IPS DF 19.7 (cell line): ENCODE results near the gene RNF166.

ENCODE experiments used
- DNase-seq: peaks from one replicate; pipeline ENCODE4 v3.0.0-alpha.2; 2013; ENCODE audit warnings: low read depth, low spot score

RNF166 gene

GRCh38 chr16:88706229-88706964 is at the start of gene RNF166, which contains the start of gene CTU2:
RNF166 (minus strand) TSS chr16:88706408; CDS start chr16:88706325, 83 bp downstream.
CTU2 (plus strand) TSS chr16:88706503; CDS start chr16:88706531, 28 bp downstream.
- peak; percentile 45 for DNase-seq

- peak; percentile 40 for DNase-seq
Measured at GRCh38 chr16:88754912-88755744, 48.9 kb upstream of the RNF166 start.

GRCh38 chr16:88754109-88754911 is 48.1 kb upstream of the RNF166 start:
- DNase-seq = no peak

GRCh38 chr16:88753602-88754001 is 47.4 kb upstream of the RNF166 start:
- DNase-seq = no peak

- no peak for DNase-seq
Measured at GRCh38 chr16:88753191-88753590, 47.0 kb upstream of the RNF166 start.

GRCh38 chr16:88752386-88753002 is 46.3 kb upstream of the RNF166 start:
- DNase-seq = no peak

- DNase-seq = no peak
Measured at GRCh38 chr16:88750854-88751253, 44.6 kb upstream of the RNF166 start.

- no peak for DNase-seq
Measured at GRCh38 chr16:88749358-88749757, 43.1 kb upstream of the RNF166 start.

GRCh38 chr16:88748364-88748763 is 42.2 kb upstream of the RNF166 start:
- DNase-seq = no peak

- no peak for DNase-seq
Measured at GRCh38 chr16:88747588-88748301, 41.5 kb upstream of the RNF166 start.

- DNase-seq = no peak
Measured at GRCh38 chr16:88746506-88746905, 40.3 kb upstream of the RNF166 start.

GRCh38 chr16:88744577-88745521 is 38.6 kb upstream of the RNF166 start:
- no peak for DNase-seq

GRCh38 chr16:88743693-88744576 is 37.7 kb upstream of the RNF166 start:
- no peak for DNase-seq

- DNase-seq = no peak
Measured at GRCh38 chr16:88742896-88743605, 36.8 kb upstream of the RNF166 start.

GRCh38 chr16:88741368-88741767 is 35.2 kb upstream of the RNF166 start:
- DNase-seq = no peak

- no peak for DNase-seq
Measured at GRCh38 chr16:88740727-88741055, 34.5 kb upstream of the RNF166 start.

GRCh38 chr16:88739977-88740726 is 33.9 kb upstream of the RNF166 start:
- DNase-seq = no peak
